Activated T-cell treated with anti-CD3 and anti-CD28 coated beads for 1 hour (primary cell): Measurements from ENCODE around the gene SIL1.

Experiments
- DNase-seq: peaks from one replicate; pipeline ENCODE4 v3.0.0-alpha.2; 2020; ENCODE audit warnings: low read depth

The SIL1 gene

DNA sequence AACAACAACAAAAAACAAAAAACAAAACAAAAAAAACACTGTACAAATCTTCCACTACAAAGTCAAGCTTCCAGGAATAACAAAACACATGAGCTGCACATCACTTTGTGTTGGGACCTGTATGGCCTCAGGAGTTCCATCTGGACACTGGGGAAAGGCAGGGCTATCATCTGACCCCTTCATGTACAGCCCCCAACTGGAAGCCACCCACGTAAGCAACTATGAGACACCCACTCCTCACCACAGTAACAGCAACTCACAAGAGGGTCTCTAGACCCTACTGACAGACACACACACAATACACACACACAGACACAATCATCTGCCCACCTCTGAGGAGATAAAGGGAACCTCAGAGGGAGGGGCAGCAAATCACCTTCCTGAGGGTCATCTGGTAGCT lies 241.4 kb downstream of the SIL1 start:
- DNase-seq: no peak

DNA sequence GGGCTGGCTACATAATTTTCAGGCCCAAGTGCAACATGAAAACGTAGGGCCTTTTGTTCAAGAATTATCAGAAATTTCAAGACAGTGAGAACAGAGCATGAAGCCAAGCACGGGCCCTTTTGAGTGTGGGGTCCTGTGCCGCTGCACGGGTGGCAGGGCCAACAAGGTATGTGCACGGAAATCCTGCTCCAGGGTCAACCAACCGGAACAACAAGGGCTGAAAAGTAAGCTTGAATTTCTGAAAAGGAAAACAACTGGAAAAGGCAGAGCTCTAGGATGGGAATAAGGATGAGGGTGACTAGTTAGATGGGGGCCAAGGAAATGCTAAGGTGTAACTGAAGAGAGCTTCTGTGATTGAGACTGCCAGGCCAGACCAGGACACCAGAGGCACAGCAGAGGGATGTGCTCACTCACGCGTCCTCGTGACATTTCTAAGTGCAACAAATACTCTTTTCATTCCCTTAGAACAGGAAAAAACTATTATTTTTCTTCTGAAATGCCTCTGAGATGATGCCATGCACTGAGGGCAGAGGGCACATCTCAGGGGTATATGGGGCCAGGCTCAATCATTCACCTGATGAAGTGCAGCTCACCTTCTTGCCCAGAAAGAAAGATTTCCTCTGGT lies 242.4 kb downstream of the SIL1 start:
- no peak for DNase-seq

GRCh38 chr5:138955013-138955660 lies 243.0 kb downstream of the SIL1 start:
- no peak for DNase-seq

- no peak for DNase-seq
Observed at GRCh38 chr5:138954257-138955012, 243.7 kb downstream of the SIL1 start.

DNA sequence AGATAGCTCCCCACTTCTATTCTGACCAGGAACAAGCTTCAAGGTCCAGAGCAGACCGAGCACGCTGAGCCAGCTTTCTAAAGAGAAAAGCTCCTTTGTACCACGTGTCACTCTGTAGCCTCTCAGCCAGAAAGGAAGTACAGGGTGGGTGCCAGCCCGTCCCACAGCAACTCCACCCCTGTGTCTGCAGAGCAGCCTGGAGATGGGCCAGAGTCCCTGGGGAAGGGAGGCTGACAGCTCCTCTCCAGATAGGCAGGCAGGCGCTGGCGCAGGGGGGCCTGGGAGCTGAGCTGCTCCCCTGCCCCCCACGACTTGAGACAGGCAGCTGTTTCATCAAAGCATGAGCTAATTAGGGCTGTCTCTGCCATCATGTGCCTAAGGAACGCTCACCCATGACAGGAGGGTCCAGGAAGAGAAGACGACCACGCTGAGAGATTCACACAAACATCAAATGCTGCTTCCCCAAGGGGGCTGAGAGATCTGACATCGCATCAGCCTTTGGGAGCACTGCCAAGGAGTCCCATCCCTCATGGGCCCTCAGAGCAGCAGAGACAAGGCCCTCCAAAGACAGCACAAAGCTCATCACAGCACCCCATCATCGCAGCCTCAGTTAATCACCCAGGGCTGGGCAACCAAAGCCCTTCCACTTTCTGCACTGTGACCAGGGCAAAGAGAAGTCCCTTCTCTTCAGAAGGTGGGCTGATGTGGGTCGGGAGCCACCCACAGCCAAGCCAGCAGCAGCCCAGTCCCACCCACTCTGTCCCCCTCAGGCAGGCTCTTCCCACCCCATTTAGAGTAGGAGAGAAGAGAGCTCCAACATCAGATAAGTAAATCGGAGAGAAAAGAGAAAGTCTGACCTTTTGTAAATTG lies 244.5 kb downstream of the SIL1 start:
- no peak for DNase-seq

GRCh38 chr5:138952962-138953361 lies 245.2 kb downstream of the SIL1 start:
- no peak for DNase-seq

- DNase-seq: no peak
Observed at GRCh38 chr5:138951986-138952735, 246.0 kb downstream of the SIL1 start.

DNA sequence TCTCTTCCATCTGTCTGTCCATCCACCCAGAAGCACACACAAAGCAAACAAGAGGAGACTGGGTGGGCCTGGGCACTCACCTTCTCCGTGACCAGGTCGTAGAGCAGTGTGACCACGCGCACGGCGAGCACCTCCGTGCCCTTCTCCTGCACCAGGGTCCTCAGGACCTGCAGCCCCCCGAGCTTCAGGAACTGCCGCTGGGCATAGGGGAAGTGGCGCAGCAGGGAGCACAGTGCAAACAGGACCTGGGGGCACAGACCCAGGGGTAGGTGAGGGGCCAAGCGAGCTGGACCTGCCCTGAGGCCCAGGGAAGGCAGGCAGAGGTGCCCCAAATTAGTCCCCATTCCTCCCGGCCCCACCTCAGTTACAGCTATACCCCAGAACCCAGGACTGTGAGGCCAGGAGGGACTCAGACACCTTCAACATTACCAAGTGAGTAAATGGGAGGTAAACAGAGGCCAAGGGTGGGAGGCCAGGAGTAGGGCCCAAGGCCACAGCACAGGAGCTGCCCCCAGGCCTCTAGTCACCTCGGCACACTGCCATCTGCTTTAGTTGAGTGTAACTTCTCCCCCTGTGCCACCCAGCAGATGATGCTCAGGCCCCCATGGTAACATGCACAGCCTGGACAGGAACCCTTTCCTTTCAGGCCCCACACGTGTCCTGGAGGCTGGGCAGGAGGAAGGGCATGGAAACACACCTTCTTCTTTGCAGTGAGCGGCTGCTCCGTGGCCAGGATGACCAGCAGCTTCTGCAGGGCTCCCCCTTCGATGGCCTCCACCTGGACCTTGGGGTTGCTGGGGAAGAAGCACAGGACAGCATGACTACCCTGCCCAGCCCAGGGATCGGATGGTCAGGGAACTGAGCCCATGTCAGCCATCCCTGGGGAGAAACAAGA lies 246.8 kb downstream of the SIL1 start:
- DNase-seq: no peak

- no peak for DNase-seq
Observed at GRCh38 chr5:138950421-138951031, 247.6 kb downstream of the SIL1 start.

- DNase-seq: no peak
Observed at GRCh38 chr5:138949988-138950387, 248.2 kb downstream of the SIL1 start.

DNA sequence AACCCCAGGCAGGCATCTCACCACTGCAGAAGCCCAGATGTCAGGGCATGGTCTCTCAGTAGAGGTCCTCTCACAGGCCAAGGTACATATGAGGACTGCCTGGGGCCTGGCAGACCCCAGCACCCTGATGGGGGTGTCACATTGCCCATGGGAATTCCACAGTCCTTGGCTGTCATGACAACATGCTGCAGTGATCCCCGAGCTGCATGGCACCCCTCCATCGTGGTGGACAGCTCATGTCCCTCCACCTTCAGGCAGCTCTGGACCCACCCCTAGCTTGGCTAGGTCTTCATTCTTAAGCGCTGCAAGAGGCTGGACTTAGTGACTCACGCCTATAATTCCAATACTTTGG lies 249.0 kb downstream of the SIL1 start:
- DNase-seq: no peak

DNA sequence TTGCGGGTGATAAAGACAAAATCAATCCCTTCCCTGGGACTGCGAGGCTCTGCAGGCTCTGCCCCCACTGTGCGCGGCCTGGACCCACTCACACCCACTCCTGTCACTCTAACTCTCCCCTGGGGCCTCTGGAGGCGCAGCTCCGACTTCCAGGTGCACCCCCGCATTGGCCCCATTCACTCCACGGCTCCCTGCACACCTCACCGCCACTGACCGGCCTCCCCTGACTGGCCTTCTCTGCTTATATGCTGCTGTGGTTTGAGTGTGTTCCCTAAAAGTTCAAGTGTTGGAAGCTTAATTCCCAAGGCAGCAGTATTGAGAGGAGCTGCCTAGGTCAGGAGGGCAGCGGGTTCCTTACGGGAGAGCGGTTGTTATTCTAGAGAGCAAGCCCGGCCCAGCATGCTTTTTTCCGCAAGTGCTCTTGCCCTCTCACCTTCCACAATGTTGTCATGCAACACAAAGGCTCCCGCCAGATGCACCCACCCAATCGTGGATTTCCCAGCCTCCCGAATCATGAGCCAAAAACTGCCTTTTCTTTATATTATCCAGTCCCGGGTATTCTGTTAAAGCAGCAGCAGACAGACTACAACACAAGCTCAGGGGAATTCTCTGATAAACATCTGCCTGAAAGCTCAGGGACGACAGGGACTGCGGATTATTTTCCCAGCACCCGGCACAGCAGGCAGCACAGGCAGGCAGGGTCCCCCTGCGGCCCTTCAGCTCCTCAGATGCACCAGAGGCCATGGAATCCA lies 249.5 kb downstream of the SIL1 start:
- DNase-seq: no peak

- no peak for DNase-seq
Observed at GRCh38 chr5:138947780-138948179, 250.4 kb downstream of the SIL1 start.

DNA sequence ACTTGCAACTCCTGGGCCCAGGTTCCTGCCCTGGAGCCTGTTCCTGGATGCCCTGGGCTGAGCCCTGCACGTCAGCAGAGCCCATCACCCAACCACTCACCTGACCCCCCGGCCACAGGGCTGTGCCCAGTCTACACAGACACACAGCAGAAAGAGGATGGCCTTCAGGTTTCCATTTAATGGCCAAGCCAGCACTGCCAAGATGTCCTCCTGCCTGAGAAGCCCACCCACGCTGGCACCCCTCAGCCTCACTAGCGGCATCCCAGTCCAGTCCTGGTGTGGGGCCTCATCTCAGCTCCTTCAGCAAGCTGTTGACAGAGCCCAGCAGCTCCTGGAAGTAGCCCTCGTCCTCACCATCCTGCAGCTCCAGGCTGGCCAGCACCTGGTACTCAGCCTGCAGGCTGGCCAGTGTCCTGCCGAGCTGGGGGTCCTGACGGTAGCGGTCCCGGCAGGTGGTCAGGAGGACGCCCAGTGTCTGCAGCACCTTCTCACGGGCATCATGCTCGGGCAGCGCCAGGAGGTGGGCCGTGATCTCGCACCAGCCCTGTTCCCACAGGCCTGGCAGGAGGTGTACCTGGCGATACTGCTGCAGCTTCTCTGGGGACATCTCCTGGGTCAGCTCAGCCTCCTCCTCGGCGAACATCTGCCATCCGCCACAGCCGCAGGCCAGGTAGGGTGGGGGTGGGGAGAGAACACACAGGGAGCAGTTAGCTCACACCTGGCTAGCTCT lies 251.2 kb downstream of the SIL1 start:
- no peak for DNase-seq

- DNase-seq: no peak
Observed at GRCh38 chr5:138946241-138946623, 251.9 kb downstream of the SIL1 start.

DNA sequence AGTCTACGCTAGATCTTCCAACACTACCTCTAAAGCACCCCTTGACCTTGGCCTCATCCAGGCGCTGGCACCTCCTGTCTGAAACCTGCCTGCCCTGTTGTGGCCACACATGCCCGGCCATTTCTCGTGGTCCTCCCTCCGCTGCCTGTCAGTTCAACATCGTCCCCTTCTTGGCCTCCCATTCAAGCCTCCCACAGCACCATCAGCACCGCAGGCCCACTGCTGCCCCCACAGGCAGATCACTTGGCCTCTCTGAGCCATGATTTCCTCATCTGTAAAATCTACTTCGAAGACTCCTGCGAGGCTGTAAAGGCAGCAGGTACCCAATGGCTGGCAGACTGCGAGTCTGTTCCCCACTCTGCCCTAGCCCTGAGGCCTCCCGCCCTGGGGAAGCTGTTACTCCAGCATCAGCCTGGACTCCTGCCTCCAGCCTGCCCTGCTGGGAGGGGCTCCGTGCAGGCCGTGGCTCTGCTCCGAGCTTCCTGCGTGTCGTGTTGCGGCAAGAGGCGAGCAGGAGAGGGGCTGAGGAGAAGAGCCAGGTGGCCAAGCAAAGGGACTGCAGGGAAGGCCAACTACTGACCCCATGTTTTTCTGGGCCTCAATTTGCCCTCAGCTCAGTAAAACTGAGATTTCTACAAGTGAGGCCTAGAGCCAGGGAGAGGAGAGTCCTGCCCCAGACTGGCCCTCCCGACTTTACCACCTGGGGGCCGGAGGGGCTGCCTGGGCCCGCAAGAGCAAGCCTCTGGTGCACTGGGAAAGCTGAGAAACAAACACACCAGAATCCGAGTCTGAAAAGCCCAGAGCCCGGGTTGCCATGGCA lies 252.5 kb downstream of the SIL1 start:
- DNase-seq: no peak

DNA sequence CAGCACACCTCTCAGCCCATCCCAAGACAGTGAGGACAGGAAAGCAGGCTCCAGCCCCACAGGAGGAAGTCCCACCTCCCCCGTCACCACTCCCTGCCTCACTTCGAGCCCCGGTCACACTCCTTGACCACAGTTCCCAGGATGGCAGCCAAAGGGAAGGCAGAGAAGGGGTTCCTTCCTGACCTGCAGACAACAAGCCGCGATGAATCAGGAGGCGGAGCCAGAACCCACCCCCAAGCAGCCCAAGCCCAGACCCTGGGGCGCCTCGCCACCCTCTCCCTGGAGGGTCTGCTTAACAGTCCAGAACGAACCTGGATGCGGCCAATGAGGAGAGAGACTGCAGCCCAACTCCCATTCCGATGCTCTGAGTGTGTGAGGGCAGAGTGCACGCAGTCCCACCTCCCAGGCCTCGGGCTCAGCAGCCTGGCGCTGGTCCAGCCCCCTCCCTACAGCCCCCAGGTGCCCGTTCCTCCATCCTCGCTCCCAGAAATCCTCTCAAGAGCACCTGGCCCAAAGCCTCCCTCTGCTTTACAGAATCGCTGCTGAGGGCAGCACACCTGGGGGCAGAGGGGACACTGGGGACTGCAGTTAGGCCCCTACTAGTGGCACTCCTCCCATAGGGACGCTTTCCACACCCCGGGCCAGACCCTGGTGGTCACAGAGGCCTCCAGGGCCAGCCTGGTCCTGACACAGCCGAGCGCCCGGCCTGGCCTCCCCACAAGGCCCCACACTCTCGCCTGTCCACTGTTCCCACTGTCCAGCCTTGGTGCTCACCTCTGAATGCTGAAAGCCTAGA lies 253.4 kb downstream of the SIL1 start:
- DNase-seq: no peak
